Activated T-helper 1 cell treated with anti-CD3 and anti-CD28 coated beads, Interleukin-2, amount 50 U/mL, for 16 hours (primary cell): ENCODE measurements around the gene NRG3.

Experiments
- DNase-seq, 2 donors: peaks; one replicate each; pipeline ENCODE4 v3.0.0-alpha.2; 2020; ENCODE audit warnings: low read depth in 1 of 2, low spot score in 1 of 2

The NRG3 gene

GRCh38 chr10:81874875-81875466 lies at the start of gene NRG3:
NRG3 (plus strand) TSS chr10:81875194.
- no peak for DNase-seq

- no peak for DNase-seq
Measured at GRCh38 chr10:81828251-81828650, 46.7 kb upstream of the NRG3 start.

- no peak for DNase-seq
Measured at GRCh38 chr10:81831060-81831459, 43.9 kb upstream of the NRG3 start.

DNA sequence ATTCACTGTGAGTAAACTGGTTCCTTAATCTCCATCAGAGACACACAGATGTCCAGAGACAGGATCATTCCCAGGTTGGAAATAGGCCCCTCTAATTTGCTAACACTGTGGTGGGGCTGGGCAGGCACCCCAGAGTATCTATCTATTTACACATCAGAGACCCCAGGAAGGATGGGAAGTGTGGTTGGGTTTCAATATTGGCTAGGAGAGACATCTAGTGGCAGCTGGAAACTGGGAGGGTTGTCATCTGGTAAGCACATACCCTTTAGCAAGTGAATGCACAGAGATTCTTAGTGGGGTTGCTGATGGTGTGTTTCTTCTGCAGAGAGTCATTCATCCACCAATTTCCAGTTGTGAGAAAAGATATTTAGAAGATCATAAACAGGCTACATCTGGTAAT lies 36.0 kb upstream of the NRG3 start:
- DNase-seq, result no peak

- no peak for DNase-seq
Measured at GRCh38 chr10:81843042-81843441, 32.0 kb upstream of the NRG3 start.

DNA sequence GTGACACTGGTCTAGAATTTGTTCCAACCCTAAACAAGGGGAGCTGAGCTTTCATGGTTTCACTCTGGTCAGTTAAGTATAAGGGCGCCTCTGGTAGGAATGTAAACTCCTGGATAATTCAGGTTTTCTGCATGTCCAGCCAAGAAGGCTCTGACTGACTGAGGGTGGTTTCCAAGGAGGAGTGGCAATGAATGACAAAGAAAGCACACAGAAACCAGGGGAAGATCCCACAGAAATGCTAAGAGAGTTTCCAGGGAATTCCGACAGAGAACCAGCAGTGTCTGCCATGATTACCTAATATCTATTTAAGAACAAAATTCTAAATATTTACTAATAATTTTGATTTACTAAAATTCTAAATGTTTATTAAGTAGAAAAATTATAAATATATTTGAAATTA lies 27.3 kb upstream of the NRG3 start:
- no peak for DNase-seq

DNA sequence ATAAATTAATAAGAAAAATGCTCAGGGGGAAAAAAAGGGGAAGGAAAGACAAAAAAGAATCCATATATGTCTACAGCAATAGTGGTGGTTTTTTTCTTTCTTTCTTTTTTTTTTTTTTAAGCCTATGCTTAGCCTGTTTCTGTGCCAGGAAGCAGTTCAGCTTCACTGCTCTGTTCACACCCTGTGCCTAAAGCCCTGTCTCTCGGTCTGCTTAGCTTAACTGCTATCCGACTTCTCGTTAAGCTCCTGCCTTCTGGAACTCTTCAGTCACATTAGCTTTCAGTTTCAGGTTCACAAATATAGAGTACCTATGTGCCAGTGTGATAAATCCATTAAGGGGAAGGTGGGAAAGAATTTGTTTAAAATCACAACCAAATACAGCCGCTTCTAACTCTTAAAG lies 26.5 kb upstream of the NRG3 start:
- DNase-seq, result no peak

GRCh38 chr10:81848931-81849330 lies 26.1 kb upstream of the NRG3 start:
- no peak for DNase-seq

- no peak for DNase-seq
Measured at GRCh38 chr10:81862596-81862995, 12.4 kb upstream of the NRG3 start.

- DNase-seq, result no peak
Measured at GRCh38 chr10:81863771-81864170, 11.2 kb upstream of the NRG3 start.

DNA sequence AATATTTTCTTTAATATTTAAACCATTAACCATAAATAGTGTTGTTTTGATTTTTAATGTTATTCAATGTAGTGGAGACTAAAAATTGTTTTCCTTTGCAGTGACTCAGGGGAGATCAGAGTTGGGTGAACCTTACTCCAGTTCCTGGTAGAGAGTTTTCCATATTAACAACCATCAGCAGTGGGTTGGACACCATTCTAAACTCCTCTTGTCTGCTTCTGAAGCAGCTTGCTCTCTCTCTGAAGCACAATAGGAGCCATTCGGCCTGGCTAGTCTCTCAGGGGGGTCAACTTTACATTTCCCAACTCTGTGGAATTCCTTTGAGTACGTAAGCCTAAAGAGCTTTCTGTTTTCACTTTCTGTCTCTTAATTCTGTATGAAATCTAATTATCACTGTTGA lies 9.4 kb upstream of the NRG3 start:
- DNase-seq, result no peak

DNA sequence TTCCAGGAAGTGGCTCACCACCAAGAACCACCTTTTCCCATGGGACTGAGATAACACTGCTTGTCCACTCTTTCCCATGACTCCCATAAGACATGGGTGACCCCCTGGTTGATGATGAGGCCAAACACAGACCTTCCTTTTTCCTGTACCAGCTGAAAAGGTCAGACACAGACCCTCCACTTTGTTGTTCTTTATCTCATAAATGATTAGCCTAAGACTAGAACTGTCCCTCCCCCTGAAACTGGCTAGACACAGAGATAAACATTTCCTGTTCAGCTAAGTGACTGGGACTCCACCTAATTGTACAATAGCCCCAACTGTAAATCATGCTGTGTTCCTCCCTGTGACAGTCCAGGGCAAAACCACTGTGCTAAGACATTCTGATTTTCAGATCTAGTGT lies 8.2 kb upstream of the NRG3 start:
- no peak for DNase-seq

DNA sequence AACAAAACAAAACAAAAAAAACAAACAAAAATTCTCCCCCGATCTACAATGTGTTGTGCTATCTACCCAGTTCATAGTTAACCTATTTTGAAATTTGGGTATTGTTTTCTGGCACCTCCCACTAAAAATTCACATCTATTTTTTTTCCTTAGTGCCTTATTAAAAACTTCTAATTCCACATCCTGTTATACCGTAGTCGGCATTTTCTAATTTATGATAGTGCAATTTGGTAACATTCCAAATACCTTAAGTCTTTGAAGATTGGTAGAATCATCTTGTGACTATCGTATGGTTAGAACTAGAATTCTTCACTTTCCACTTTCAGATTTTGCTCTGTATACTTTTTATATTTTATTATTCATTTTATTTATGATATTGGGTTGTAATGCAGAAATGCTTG lies 4.5 kb upstream of the NRG3 start:
- no peak for DNase-seq

- DNase-seq, result no peak
Measured at GRCh38 chr10:81871558-81871957, 3.4 kb upstream of the NRG3 start.

GRCh38 chr10:81872206-81872862 lies 2.7 kb upstream of the NRG3 start:
- DNase-seq, result no peak

DNA sequence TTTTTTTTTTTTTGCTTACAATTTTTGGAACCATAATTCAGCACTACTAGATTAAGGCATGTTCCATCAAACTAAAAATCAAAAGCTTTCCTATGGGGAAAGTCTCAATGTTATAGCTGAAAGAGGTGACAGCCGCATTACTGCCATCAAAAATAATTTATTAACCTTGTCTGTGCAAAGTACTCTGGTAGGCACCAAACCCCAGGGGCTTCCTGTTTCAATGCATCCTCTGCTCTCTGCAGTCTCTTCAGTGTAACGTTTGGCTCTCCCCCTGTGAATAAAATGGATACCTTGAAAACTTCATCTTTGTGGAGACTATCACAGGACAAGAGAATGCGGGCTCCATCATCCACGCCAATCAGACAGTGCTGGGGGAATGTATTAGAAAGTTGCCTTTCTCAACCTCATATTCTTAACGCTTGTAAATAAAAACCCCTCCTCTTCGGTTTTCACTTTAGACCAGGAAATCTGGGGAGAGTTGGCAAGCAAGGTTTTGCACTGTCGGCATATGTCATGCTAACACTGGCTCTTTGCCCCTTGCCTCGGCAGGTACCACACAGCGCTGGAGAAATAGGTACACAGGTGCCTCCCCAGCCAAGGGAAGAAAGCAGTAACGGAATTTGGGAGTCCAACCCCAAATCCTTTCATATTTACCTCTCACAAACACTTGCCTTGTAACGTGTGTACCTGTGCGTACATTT lies 1.6 kb upstream of the NRG3 start:
- DNase-seq, result no peak

DNA sequence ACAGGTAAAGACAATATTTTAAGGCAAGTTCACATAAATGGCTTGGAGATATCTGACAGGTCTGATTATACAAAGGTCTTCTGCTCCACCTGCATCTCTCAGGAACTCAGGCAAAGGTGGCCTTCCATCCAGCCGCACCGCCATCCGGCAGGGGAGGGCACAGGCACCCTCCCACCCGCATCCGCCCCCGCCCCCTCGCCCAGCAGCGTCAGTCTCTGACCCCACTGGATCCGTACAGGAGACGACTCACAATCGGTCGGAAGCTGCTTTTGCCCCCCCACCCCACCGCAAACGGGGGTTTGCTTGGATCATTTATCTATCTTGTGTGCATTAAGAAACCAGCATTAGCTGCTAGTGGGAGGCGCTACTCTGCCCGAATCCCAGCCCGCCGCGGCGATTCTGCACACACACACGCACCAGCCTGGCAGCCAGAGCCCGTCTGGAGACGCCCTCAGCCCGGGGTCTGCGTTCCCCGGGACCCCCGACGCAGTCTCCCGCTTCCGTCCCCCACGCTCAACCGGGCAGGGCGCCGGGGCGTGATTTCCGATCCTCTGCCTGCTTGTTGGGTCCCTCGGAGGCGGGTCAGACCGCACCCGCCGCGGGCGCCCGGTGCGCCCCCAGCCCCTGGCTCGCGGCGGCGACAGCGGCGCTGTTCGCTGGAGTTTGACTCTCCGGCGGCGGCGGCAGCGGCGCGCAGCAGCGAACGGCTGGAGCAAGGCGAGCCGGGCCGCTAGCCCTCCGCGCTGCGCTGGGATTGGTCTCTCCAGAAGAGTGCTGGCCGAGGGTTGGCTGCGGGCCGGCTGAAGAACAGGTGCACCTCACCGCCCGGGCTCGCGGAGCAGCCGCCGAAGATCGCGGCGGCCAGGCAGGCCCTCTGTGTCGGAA lies 820 bp upstream of the NRG3 start:
- no peak for DNase-seq

DNA sequence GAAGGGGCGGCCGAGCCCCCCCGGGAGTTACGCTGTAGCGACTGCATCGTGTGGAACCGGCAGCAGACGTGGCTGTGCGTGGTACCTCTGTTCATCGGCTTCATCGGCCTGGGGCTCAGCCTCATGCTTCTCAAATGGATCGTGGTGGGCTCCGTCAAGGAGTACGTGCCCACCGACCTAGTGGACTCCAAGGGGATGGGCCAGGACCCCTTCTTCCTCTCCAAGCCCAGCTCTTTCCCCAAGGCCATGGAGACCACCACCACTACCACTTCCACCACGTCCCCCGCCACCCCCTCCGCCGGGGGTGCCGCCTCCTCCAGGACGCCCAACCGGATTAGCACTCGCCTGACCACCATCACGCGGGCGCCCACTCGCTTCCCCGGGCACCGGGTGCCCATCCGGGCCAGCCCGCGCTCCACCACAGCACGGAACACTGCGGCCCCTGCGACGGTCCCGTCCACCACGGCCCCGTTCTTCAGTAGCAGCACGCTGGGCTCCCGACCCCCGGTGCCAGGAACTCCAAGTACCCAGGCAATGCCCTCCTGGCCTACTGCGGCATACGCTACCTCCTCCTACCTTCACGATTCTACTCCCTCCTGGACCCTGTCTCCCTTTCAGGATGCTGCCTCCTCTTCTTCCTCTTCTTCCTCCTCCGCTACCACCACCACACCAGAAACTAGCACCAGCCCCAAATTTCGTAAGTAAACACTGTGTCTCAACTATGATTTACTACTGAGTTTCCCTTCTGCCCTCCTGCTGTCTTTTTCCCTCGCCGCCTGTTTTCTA lies 666 bp downstream of the NRG3 start:
- no peak for DNase-seq

- no peak for DNase-seq
Measured at GRCh38 chr10:81876253-81877077, 1.5 kb downstream of the NRG3 start.

DNA sequence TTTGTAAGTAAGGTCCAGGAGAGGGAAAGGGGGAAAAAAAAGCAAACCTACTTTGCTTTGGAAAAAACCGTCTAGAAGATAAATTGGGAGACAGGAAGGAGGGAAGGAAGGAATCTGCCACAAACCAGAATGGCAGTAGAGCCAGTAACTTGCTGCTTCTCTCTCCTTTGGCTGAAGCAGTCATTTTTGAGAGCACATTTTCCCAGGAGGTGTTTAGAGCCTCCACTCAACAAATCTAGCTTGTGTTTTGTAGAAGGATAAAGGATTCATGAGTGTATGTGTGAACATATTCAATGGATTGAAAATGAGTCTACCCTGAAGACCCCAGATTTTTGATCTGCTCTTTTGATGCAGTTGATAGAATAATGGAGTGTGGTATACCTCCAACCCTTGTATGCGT lies 2.6 kb downstream of the NRG3 start:
- no peak for DNase-seq
